HG02885 (cell line): Measurements from ENCODE around the gene MYRFL.
A peak's percentile ranks its signal among the peaks of the same experiment; 100 is the strongest.
"Not testable (repeated sequence)": the region's sequence is repeated elsewhere in the genome, so short reads cannot be mapped to it uniquely, and the experiment has no call there.

Source experiments
- ATAC-seq: cut with Tn5 transposase; IDR thresholded peaks from one replicate; pipeline ENCODE4 v1.9.1; 2021; ENCODE audit warnings: mild to moderate bottlenecking; ENCODE audit not compliant: unreplicated experiment, poor library complexity

Gene MYRFL

DNA sequence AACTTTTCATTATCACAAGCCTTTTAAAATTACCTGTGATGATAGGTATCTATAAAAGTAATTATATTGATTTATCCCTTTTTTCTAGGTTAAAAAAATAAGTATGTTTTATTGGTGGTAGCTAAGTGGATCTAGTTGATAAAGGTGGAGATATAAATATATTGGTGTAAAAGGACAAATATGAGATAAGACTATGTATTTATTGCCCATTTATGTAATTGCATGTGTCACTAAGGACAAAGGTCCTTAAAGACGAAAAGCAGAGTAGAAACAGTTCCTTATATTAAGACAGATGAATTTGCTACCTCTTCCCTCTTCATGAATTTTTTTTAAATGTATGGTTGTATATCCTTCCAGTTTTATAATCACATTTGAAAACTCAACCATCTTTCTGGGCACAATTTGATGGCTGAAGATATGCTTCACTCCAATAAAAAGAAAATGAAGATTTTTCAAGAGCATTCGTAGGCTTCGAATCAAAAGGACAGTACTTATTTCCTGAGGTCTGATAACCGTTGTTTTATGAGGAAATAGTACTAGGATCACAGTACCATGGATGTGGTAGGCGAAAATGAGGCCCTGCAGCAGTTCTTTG is at the start of gene MYRFL:
Gene MYRFL, plus strand, starts transcription at position 262 of the 595 bp plus-strand sequence. Its CDS starts 291 bp downstream, at position 553.
- ATAC-seq = no peak

DNA sequence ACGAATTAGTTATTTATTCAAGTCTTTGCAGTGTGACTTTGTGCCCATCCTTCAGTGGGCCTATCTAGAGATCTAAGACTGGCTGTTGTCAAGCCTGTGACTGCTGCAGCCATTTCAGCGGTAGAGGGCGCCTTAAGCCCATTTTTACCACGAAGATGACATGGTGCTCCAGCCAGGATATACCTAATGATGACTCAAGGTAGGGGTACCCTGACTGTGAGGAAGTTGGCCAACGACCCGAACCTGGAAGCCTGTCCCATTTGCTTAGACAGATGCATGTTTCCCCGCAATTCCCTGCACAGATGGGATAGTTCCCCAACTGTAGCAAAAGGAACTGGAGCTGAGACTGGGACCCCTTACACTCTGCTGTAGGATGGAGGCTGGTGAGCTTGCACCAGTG is 45.1 kb upstream of the MYRFL start:
- peak; percentile 84 for ATAC-seq

DNA sequence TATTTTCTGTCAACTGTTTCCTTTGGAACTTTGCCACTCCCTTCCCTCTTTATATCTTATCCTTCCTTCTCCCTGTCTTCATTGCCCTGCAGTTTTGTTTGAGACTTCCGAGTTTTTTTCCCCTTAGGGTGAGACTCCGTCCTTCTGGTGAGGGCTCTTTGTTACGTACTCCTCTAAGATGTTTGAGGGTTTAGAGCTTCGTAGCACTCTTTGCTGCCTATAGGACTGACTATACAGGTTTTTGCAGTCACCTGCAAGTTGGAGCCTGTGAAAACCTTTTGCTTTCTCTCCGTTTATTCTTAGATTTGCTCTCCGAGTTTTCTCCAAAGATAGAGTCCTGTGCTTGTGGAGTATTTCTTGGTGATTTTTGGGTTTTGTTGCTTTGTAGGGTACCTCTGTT is 41.7 kb upstream of the MYRFL start:
- ATAC-seq = no peak

DNA sequence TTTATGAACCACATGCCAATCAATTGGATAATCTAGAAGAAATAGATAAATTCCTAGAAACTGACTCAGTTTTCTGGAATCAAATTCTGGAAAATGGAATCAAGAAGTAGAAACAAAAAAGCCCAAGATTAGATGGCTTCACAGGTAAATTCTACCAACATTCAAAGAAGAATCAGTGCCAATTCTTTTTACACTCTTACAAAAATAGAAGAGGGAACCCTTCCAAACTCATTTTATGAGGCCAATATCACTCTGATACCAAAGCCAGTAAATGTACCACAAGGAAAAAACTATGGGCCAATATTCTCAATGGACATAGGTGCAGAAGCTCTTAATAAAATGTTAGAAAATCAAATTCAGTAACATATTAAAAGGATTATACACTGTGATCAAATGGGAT is 35.7 kb upstream of the MYRFL start:
- ATAC-seq = no peak

GRCh38 chr12:69792533-69792932 is 32.5 kb upstream of the MYRFL start:
- no peak for ATAC-seq

- ATAC-seq = not testable (repeated sequence)
Measured at GRCh38 chr12:69807101-69807897, 17.7 kb upstream of the MYRFL start.

GRCh38 chr12:69810870-69811498 is 14.0 kb upstream of the MYRFL start:
- no peak for ATAC-seq

GRCh38 chr12:69816082-69816481 is 8.9 kb upstream of the MYRFL start:
- ATAC-seq = peak; percentile 78

- ATAC-seq = no peak
Measured at GRCh38 chr12:69821032-69821455, 4.0 kb upstream of the MYRFL start.

GRCh38 chr12:69821456-69822159 is 3.4 kb upstream of the MYRFL start:
- ATAC-seq = no peak

GRCh38 chr12:69822201-69822860 is 2.7 kb upstream of the MYRFL start:
- ATAC-seq = no peak

DNA sequence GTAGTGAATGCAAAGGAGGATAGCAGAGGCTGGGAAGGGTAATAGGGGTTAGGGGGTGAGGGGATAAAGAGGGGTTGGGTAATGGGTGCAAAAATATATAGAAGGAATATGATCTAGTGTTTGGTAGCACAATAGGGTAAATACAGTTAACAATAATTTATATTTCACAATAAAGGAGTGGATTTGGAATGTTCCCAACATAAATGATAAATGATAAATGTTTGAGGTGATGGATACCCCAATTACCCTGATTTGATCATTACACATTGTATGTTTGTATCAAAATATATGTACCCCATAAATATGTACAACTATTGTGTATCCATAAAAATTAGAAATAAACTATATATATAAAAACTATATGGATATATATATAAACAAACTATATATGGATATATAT is 999 bp upstream of the MYRFL start:
- no peak for ATAC-seq

GRCh38 chr12:69828897-69829296 is 3.9 kb downstream of the MYRFL start:
- no peak for ATAC-seq

- ATAC-seq = no peak
Measured at GRCh38 chr12:69833696-69834095, 8.7 kb downstream of the MYRFL start.

DNA sequence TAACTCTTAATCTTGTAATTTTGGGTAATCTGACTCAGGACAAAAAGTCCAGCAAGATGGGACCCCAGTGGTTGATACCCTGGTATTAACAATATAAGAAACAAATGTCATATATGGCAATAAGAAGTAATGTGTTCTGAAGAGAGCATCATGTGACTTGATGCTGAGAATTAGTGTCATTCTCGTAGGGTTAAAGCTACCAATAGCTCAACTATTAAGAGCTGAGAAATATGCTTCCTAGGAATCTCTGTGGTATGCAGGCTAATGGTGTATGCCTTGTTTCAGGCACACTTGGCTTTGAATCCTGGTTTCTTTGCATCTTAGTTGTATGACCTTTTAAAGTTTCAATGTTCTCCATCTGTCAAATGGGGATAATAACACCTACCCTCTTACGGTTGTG is 9.1 kb downstream of the MYRFL start:
- no peak for ATAC-seq

GRCh38 chr12:69834576-69834975 is 9.5 kb downstream of the MYRFL start:
- no peak for ATAC-seq

GRCh38 chr12:69835081-69835480 is 10.1 kb downstream of the MYRFL start:
- no peak for ATAC-seq

GRCh38 chr12:69836015-69836414 is 11.0 kb downstream of the MYRFL start:
- no peak for ATAC-seq

DNA sequence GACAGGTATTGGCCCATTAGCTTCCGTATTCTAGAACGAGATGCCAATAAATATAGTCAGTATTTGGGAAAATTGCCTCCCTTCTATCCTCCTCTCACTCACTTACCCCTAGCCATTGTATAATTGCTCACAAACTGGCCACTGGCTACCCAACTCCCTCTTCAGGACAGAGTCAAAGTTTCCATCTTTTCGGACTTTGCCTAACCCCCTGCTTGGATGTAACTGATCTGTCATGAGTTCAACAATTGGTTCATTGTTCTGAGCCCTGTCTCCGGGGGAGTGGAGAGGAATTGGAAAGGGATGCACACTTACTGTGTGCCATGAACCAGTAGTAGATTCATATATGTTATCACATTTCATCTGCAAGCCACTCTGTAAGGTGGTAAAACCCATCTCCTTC is 12.2 kb downstream of the MYRFL start:
- no peak for ATAC-seq

DNA sequence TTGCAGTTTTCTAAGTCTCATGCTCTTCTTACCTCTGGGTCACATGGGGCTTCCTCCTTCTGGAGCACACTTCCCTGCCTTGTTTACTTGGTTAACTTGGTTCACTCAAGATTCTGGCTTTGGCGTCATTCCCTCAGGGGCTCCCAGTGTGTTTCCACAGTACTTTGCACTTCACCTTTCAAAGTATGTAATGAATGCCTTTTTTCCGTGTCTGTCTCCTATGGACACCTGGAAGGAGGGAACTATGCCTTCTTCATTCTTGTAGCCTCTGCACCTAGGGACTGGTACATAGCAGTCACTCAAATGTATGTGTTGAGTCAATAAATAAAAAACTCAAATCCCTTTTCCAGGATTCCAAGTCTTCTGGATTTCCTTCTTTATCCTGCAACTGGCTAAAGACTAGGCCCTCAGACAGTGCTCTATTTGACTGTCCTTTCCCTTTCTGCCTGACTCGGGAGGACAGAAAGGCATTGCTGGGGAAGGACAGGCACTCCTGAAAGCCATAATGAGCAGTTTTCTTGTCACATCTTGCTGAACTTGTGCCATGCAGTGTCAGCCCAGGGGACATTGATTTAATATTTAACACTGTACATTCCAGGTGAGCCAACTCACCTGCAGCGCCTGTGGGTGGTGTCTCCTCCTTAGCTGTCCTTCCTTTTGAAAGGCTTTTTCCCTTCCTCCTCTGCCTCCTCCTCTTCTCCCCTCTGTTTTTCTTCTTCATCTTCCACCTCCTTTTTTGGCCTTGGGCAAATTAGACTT is 12.8 kb downstream of the MYRFL start:
- ATAC-seq = no peak
